Measurements from ENCODE around the gene NHLRC2. TPM values are rescaled to one million over a fixed set of nuclear protein-coding genes. Genes with fewer than 3 reads are reported as not detected.
"Not testable (repeated sequence)": the region's sequence is repeated elsewhere in the genome, so short reads cannot be mapped to it uniquely, and the experiment has no call there.

The NHLRC2 gene
- total RNA-seq, 1 experiment from 2014 or later: 30.9 TPM

DNA sequence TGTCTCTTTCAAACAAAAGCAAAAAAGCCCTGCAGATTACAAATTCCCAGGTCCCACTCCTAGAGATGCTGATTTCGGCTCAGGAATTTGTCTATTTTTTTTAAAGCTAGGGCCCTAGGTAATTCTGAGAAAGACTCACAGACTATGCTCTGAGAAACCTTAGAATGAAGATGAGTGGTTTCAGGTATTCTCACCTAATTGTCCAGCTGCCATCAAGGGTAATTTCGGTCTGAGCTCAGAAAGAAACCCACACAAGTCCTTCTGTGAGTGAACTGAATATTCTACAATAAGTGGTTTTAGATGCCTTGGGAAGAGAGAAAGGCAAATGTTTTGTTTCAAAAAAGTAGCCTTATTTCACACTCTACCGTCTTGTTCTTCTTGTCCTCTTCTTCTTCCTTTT lies 46.3 kb upstream of the NHLRC2 start:
- Histone ChIP-seq H4K8ac (replicated peaks; ENCODE audit: insufficient read length, low read depth, low read length) (no peak overlapping the region), H2BK120ac (ENCODE audit: low read depth, low read length, poor library complexity, severe bottlenecking) (no peak overlapping the region), H3K23ac (ENCODE audit: insufficient read length, low read depth, low read length) (no peak overlapping the region), H2BK15ac (ENCODE audit: low read depth, low read length) (no peak overlapping the region), H4K5ac (ENCODE audit: insufficient read length, low read depth, low read length) (no peak overlapping the region), H3K9ac (ENCODE audit: extremely low read depth, insufficient read length, low read length) (no peak overlapping the region), H3K56ac (ENCODE audit: insufficient read length, low read depth, low read length) (no peak overlapping the region), H2AK5ac (ENCODE audit: insufficient read length, low read length) (no peak overlapping the region), H2AFZ (ENCODE audit: low read length) (no peak overlapping the region), H3K4me1 (ENCODE audit: insufficient read depth, low read length) (no peaks in the 10 kb centered on the region), H4K91ac (ENCODE audit: insufficient read length, low read depth, low read length) (no peak overlapping the region), H3K27me3 (ENCODE audit: insufficient read depth, low read length) (no peaks in the 10 kb centered on the region), H3K79me2 (ENCODE audit: insufficient read depth, low read length) (no peaks in the 10 kb centered on the region), H2BK5ac (ENCODE audit: insufficient read length, low read length) (no peak overlapping the region), H2BK12ac (ENCODE audit: insufficient read length, low read depth, low read length) (no peak overlapping the region), H3K14ac (ENCODE audit: insufficient read depth, low read length) (no peak overlapping the region), H2BK20ac (ENCODE audit: low read depth, low read length, poor library complexity, severe bottlenecking) (no peak overlapping the region), H3K27ac (ENCODE audit: insufficient read length, low read depth, low read length) (no peak overlapping the region), H3K4ac (ENCODE audit: low read depth, low read length) (no peak overlapping the region), H3K18ac (ENCODE audit: insufficient read length, low read depth, low read length) (no peak overlapping the region), H3K9me3 (ENCODE audit: control insufficient read depth, low read depth, low read length) (no peaks in the 10 kb centered on the region), H3K79me1 (ENCODE audit: insufficient read depth, low read depth, low read length, poor library complexity, severe bottlenecking) (no peaks in the 10 kb centered on the region), H3K4me2 (ENCODE audit: insufficient read depth, insufficient read length, low read length) (no peak overlapping the region), H3K23me2 (ENCODE audit: insufficient read length, low read depth, low read length, poor library complexity, severe bottlenecking) (no peaks in the 10 kb centered on the region), H4K20me1 (ENCODE audit: control insufficient read depth, insufficient read depth, insufficient read length) (no peaks in the 10 kb centered on the region), H3T11ph (ENCODE audit: low read length) (no peak overlapping the region)
- Mint-ChIP-seq H3K4me1 (no peaks in the 10 kb centered on the region), H3K27ac (no peak overlapping the region), H3K4me3 (no peak overlapping the region), H3K27me3 (ENCODE audit: low read depth) (peaks cover 5% of the 10 kb centered on the region), H3K9me3 (no peaks in the 10 kb centered on the region), H3K36me3 (ENCODE audit: insufficient read depth in 1 of 3, low read depth in 3 of 3) (no peaks in the 10 kb centered on the region)
- WGBS (ENCODE audit: extremely low coverage, insufficient read length, low lambda C conversion rate): no CpG with 5 or more reads among the region's 3 CpGs
- DNase-seq: no peak
- TF ChIP-seq, protein P1, sequence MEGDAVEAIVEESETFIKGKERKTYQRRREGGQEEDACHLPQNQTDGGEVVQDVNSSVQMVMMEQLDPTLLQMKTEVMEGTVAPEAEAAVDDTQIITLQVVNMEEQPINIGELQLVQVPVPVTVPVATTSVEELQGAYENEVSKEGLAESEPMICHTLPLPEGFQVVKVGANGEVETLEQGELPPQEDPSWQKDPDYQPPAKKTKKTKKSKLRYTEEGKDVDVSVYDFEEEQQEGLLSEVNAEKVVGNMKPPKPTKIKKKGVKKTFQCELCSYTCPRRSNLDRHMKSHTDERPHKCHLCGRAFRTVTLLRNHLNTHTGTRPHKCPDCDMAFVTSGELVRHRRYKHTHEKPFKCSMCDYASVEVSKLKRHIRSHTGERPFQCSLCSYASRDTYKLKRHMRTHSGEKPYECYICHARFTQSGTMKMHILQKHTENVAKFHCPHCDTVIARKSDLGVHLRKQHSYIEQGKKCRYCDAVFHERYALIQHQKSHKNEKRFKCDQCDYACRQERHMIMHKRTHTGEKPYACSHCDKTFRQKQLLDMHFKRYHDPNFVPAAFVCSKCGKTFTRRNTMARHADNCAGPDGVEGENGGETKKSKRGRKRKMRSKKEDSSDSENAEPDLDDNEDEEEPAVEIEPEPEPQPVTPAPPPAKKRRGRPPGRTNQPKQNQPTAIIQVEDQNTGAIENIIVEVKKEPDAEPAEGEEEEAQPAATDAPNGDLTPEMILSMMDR (conservative IDR thresholded peaks at IDR 0.05): no peak

DNA sequence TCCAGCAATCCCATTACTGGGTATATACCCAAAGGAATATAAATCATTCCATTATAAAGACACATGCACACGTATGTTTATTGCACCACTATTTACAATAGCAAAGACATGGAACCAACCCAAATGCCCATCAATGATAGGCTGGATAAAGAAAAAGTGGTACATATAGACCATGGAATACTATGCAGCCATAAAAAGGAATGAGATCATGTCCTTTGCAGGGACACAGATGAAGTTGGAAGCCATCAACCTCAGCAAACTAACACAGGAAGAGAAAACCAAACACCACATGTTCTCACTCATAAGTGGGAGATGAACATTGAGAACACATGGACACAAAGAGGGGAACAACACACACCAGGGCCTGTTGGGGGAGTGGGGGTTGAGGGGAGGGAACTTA lies 39.8 kb upstream of the NHLRC2 start:
- not testable (repeated sequence) for H2BK12ac ChIP-seq (ENCODE audit: insufficient read length, low read depth, low read length); H3K79me2 ChIP-seq (ENCODE audit: insufficient read depth, low read length); H3K79me1 ChIP-seq (ENCODE audit: insufficient read depth, low read depth, low read length, poor library complexity, severe bottlenecking); H3K4me3 Mint-ChIP-seq; H3K4me2 ChIP-seq (ENCODE audit: insufficient read depth, insufficient read length, low read length); H2BK15ac ChIP-seq (ENCODE audit: low read depth, low read length); H2BK5ac ChIP-seq (ENCODE audit: insufficient read length, low read length); H3K36me3 Mint-ChIP-seq (ENCODE audit: insufficient read depth in 1 of 3, low read depth in 3 of 3); H2AFZ ChIP-seq (ENCODE audit: low read length); H3K4ac ChIP-seq (ENCODE audit: low read depth, low read length); H3K4me1 ChIP-seq (ENCODE audit: insufficient read depth, low read length); H3T11ph ChIP-seq (ENCODE audit: low read length); H3K9ac ChIP-seq (ENCODE audit: extremely low read depth, insufficient read length, low read length); H3K14ac ChIP-seq (ENCODE audit: insufficient read depth, low read length); H3K9me3 Mint-ChIP-seq; H3K27ac Mint-ChIP-seq; H3K9me3 ChIP-seq (ENCODE audit: control insufficient read depth, low read depth, low read length); H3K4me1 Mint-ChIP-seq; H3K18ac ChIP-seq (ENCODE audit: insufficient read length, low read depth, low read length); H4K91ac ChIP-seq (ENCODE audit: insufficient read length, low read depth, low read length); H2AK5ac ChIP-seq (ENCODE audit: insufficient read length, low read length); H3K23me2 ChIP-seq (ENCODE audit: insufficient read length, low read depth, low read length, poor library complexity, severe bottlenecking); H4K8ac ChIP-seq (replicated peaks; ENCODE audit: insufficient read length, low read depth, low read length); H4K5ac ChIP-seq (ENCODE audit: insufficient read length, low read depth, low read length); H3K56ac ChIP-seq (ENCODE audit: insufficient read length, low read depth, low read length); H3K27me3 ChIP-seq (ENCODE audit: insufficient read depth, low read length); H2BK20ac ChIP-seq (ENCODE audit: low read depth, low read length, poor library complexity, severe bottlenecking); H2BK120ac ChIP-seq (ENCODE audit: low read depth, low read length, poor library complexity, severe bottlenecking); DNase-seq; H3K27ac ChIP-seq (ENCODE audit: insufficient read length, low read depth, low read length); H4K20me1 ChIP-seq (ENCODE audit: control insufficient read depth, insufficient read depth, insufficient read length); H3K27me3 Mint-ChIP-seq (ENCODE audit: low read depth); H3K23ac ChIP-seq (ENCODE audit: insufficient read length, low read depth, low read length)
- no CpG with 5 or more reads among the region's 1 CpG for WGBS (ENCODE audit: extremely low coverage, insufficient read length, low lambda C conversion rate)
